Urothelium cell line (cell line): ENCODE data around the gene CD109.
"Not testable (repeated sequence)": the region's sequence is repeated elsewhere in the genome, so short reads cannot be mapped to it uniquely, and the experiment has no call there.

Experiments used
- DNase-seq: peaks from one replicate; pipeline ENCODE4 v3.0.0; 2011; ENCODE audit warnings: low spot score, mixed read lengths
- FAIRE-seq: peaks from 2 replicates; lab custom pipeline; 2011; peaks lifted over from hg19 to GRCh38; lab: Jason Lieb, UNC

The CD109 gene

DNA sequence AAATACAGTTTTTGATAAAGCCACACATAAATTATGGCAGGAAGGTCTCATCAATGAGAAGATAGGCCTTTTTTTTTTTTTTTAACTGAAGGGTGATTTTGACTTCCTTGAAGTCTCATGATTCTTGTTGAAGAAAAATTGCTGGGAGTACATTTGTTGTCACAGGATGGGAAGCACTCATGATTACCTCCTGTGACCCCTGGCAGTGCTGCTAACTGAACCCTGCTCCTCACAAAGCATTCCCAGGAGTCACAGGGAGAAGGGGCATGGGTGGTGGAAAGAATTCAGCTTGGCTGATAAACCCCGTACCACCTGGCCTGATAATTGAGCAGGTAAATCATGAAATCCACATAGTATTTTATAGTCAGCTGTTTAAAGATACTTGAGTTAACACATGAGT is 86.9 kb downstream of the CD109 start:
- no peak for DNase-seq

DNA sequence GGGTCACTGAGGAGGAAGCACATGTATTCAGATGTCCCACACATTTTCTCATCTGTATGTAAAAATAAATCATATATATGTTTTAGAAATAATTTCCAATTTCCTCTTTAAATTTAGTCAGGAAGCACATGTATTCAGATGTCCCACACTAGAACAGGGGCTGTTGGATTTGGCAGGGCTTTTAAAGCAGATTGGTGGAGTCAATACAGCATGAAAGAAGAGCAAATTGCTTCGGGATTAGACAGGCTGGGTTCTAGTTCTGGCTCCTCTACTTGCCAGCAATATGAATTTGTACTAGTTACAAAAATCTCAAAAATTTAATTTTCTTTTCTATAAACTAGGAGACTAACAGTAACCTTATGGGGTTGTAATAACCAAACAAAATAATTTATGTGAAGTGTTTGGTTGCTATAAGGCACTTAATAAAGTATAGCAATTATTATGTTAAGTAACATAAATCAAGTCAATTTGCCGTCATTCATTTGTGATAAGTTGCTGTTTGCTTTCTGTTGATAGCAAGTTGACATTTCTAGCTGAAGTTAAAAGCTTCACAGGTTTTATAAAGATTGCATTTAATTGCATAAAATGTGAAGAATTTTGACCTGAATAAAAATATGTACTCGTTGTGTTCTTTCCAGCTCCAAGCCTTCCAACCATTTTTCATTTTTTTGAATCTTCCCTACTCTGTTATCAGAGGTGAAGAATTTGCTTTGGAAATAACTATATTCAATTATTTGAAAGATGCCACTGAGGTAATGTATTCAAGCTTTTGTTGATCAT is 88.9 kb downstream of the CD109 start:
- no peak for DNase-seq
- FAIRE-seq: no peak

More for the DNA sequence above, 86.9 kb downstream of the CD109 start:
- no peak for FAIRE-seq

DNA sequence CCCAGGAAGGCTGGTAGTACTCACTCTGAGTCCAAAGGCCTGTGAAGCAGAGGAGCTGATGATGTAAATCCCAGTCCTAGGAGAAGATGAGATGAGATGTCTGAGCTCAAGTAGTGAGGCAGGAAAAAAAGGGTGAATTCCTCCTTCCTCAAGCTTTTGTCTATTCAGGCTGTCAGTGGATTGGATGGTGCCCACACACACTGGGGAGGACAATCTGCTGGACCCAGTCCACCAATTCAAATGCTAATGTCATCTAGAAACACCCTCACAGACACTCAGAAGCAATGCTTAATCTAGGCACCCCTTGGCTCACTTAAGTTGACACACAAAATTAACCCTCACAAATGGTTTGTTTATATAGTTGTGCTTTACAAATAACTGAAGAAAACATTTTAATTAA is 94.6 kb downstream of the CD109 start:
- no peak for FAIRE-seq
- DNase-seq: no peak

DNA sequence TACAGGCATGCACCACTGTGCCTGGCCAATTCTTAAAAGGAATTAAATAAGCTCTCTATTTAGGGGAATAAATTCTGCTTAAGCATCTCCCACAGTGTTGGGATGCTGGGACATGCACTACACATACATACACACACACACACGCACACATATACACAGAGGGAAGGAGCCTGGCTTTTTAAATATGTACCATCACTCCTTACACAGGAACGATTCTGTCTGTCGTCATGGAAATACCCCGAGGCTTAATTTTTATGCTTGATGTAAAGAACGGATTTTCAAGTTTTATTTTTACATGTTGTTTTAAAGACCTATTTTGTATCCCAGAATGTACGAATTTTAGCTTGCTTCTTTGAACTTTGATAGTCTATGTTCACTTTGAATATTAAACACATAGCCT is 95.3 kb downstream of the CD109 start:
- FAIRE-seq (no peak), DNase-seq (no peak)

DNA sequence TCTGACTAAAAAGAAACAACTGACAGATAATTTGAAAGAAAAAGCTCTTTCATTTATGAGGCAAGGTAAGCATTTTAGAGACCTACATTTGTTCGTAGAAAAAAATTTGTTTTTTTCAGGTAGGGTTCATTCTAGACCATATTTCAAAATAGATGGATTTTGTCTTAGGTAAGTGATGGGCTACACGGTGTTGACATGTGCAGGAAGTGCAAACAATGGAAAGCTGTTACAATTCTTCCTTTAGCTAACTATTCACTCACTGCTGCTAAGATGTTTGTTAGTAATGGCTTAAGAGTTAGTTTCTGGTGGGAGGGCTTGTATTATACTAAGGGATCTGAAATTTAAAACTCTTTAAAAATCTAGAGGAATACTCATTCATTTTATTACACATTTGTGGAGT is 96.7 kb downstream of the CD109 start:
- FAIRE-seq (no peak), DNase-seq (no peak)

DNA sequence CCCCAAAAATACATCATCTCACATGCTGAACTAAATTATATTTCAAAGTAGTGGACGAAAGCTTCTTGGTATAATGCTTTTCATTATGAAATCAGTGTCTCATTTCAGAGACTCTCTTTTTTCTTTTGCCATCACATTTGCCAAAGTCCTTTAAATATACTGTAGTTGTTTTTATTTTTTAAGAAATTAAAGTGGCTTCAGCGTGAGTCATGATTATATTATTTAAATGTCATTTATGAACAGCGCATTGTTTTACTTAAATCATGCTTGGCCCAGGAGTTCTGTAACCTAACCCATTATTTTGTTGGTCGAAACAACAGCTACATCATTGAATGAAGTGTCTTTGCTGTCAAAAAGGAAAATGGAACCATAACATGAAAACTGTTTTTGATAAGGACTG is 100.9 kb downstream of the CD109 start:
- FAIRE-seq (no peak), DNase-seq (no peak)

DNA sequence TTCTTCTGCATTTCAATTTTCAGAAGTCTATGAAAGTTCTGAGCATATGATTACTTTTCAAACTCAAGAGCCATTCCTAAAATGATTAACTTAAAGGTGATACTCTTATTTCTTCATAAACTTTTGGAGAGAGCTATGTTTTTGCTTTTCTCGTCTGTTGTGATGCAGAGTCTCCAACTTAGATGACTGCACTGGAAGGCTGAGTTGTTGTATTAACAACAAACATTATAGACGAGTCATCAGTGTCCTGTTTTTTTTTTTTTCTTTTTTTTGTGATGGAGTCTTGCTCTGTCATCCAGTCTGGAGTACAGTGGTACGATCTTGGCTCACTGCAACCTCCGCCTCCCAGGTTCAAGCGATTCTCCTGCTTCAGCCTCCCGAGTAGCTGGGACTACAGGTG is 101.9 kb downstream of the CD109 start:
- DNase-seq (no peak), FAIRE-seq (no peak)

DNA sequence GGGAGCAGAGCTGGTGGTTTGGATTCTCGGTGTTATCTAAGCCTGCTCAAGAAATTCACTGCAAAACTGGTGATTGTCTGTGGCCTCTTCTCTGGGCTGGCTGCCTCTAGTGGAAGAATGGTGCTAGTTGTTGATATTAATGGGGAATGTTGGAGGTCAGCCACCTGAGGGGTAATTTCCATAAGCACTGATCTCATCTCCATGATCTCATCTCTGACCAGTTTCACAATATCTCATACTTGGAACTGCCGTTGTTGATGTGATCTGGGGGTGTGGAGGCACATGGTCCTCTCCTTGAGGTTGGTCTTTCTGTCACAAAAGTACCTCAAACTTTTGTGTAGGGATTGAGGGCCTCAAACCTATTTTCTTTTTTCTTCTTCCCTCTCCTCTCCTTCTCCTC is 102.6 kb downstream of the CD109 start:
- peak; percentile 61 for DNase-seq
- no peak for FAIRE-seq

DNA sequence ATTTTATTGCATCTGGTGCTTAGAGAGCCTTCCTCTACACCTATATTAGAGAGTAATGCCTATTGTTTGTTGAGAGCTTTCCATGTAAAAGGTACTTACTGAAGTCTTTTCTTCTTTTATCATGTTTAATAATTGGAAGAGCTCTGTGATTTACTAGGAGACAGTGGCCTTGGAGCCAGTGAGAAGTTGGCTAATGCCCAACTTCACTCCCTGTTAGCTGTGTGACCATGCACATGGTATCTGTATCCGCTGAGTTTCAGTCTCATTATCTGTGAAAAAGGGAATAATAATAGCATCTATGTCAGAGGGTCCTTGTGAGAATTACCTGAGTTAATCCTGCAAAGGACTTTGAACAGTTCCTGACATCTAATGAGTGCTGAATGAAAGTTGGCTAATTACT is 105.0 kb downstream of the CD109 start:
- FAIRE-seq (no peak), DNase-seq (no peak)

DNA sequence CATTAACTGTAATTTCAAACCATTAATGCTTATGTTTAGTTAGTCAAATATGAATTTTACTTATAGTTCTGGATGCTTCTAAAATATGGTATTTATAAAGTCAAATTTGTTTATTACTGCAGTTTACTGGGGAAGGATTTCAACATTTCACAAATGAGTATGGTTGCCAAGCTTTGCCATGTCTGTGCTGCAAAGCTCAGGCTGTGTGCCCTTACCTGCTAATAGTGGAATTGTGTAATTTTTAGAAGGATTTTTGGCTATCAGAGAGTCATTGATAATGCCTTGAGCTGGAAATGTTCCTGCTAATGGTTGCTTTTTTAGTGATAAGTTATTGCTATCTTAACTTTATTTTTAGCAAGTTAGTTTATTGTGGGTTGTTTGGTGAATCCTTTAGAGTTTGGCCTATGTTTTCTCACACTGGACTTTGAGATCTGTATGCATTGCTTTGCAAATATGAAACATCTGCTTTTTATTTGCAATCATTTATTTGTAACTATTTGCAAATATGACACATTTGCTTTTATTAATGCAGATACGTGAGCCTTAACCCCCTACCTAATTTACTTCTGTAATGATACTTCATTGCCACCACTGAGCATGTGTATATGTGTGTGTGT is 105.8 kb downstream of the CD109 start:
- DNase-seq: no peak
- FAIRE-seq: no peak

DNA sequence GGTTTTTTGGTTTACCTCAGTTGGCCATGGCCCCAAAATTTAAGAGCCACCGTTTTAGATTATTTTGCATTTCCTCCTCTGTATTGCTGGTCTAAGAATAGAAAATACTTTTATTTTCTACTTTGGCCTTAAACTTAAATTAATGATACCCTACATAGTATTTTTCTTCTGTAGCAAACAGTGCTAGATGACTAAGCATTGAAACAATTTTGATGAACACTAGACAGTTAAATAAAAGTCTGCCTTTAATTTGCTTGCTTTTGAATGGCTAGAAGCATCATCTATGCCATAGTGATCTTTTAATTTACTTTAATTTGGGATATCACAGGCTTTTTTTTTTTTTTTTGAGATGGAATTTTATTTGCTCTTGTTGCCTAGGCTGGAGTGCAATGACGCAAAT is 106.4 kb downstream of the CD109 start:
- DNase-seq (no peak), FAIRE-seq (no peak)

DNA sequence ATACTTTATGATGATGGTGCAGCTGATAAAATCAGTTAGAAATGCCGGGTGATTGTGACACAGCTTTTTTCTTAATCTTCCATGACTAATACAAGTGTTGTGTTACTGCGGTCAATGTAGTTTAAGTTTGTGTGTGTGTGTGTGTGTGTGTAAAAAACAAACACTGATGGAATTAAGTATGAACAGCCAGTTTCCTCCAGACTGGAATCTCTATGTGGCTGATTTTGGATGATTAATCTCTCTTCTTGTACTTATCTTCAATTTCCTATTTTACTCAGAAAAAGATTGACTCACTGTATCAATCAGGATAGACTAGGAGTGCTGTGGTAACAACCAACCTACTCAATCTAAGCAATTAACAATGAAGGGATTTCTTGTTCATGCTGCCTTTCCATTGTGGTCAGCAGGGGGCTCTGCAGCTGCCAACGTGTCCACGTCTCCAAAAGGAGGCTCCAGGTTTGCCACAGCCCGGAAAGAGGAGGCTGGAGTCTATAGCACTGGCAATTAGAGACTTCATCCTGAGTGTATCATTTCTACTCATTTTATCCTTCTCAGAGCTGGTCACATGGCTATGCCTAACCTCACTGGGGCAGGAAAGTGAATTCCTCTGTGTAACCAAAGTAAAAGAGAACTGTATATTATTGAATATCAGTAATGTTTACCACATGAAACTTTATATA is 107.7 kb downstream of the CD109 start:
- peak; percentile 72 for DNase-seq
- no peak for FAIRE-seq

DNA sequence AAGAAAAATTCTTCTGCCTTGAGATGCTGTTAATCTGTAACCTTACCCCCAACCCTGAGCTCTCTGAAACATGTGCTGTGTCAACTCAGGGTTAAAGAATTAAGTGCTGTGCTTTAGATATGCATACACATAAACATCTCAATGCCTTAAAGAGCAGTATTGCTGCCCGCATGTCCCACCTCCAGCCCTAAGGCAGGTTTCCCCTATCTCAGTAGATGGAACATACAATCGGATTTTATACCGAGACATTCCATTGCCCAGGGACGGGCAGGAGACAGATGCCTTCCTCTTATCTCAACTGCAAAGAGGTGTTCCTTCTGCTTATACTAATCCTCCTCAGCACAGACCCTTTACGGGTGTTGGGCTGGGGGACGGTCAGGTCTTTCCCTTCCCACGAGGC is 109.2 kb downstream of the CD109 start:
- FAIRE-seq, DNase-seq: not testable (repeated sequence)

DNA sequence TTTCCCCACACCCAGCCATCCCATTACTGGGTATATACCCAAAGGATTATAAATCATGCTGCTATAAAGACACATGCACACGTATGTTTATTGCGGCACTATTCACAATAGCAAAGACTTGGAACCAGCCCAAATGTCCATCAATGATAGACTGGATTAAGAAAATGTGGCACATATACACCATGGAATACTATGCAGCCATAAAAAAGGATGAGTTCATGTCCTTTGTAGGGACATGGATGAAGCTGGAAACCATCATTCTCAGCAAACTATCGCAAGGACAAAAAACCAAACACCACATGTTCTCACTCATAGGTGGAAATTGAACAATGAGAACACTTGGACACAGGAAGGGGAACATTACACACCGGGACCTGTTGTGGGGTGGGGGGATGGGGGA is 110.0 kb downstream of the CD109 start:
- not testable (repeated sequence) for FAIRE-seq, DNase-seq

DNA sequence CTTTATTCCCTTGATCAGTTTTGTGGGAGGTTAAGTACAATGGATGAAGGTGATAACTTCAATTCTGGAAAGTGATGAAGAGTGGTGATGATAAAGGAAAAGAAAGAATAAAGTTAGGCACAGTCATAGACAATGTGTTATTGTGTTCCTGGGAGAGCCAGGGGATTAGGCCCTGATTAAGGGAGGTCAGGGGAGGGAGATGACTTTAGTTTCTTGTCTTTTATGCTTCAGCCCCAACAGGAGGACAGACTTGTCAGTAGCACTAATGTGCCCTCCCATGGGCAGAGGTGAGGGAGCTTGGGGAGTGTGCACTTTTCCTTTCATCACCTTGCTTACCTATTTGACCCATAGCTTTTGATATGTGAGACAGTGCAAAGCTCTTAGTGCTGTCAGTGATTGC is 115.7 kb downstream of the CD109 start:
- FAIRE-seq: no peak
- DNase-seq: no peak

DNA sequence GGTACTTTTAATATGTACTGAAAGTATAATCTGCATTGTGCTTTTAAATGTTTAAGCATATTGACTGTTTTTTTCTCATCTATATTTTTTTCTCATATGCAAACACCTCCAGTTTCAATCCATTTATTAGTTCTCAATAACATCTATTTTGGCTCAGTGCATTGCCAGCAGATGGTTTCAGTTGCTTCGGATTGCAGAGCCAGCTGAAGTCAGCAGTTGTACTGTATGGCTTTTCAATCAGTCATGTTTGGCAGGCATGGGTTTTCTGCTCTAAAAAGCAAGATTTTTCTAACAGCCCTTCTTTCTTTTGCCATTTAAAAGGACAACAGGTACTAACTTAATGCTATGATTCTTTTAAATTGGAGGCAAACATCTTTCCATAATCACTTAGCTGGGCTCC is 121.2 kb downstream of the CD109 start:
- DNase-seq (no peak), FAIRE-seq (no peak)

DNA sequence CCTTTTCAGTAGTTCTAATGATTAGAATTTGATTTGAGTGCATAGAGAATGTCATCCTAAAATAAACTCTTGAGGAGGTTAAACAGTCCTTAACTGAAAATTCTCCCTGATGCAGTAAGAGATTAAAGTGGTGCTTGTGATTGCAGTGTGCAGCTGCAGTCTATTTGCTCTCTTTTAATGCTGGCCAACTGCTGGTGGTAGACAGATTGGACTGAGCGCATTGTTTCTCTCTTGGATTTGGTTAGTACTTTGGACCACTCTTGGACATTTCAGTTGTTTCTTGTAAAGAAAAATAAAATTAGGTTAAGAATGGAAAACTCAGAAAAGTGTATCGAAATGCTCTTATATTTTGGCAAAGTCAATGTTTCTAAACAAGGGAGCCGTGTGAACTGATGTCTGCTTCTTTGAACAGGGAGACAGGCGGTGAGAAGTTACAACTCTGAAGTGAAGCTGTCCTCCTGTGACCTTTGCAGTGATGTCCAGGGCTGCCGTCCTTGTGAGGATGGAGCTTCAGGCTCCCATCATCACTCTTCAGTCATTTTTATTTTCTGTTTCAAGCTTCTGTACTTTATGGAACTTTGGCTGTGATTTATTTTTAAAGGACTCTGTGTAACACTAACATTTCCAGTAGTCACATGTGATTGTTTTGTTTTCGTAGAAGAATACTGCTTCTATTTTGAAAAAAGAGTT is 127.2 kb downstream of the CD109 start:
- no peak for DNase-seq
- FAIRE-seq: no peak

DNA sequence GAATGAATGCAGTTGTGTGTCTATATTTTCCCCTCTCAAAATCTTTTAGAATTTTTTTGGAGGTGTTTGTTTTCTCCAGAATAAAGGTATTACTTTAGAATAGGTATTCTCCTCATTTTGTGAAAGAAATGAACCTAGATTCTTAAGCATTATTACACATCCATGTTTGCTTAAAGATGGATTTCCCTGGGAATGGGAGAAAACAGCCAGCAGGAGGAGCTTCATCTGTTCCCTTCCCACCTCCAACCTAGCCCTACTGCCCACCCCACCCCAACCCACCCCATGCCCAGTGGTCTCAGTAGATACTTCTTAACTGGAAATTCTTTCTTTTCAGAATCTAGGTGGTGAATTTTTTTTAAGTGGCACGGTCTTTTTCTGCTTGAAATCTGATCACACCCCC is 127.8 kb downstream of the CD109 start:
- FAIRE-seq (no peak), DNase-seq (no peak)

DNA sequence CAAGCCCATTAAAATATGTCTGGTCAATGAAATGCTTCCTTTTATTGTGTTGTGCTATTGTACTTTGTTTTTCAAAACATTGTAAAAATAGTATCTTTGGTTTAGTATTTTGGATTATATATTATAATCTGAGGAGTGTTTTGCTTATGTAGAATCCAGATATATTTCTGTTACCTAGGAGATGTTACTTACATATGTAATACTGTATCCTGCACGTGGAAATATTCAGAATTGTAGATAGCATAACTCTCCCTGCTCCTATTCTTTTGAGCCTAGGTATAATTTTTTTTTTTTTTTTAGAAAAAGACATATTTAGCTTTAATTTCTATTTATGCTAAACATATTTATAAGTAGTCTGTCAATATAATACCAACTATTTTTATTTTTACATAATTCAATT is 130.6 kb downstream of the CD109 start:
- DNase-seq: no peak
- no peak for FAIRE-seq

DNA sequence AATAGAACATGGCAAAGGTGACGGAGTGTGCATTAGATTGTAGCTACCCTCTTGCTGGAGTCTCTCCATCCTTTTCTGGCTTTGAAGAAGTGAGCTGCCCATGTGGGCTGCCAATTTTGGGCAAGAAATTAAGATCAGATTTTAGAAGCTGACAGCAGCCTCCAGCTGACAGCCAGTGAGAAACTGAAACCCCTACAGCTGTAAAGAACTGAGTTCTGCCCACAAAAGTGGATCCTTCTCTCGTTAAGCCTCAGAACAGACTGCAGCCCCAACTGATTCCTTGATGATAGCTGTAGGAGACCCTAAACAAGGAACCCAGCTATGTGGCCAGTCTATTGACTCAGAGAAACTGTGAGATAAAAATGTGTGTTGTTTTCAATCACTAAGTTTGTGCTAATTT is 134.1 kb downstream of the CD109 start:
- DNase-seq (no peak), FAIRE-seq (no peak)

DNA sequence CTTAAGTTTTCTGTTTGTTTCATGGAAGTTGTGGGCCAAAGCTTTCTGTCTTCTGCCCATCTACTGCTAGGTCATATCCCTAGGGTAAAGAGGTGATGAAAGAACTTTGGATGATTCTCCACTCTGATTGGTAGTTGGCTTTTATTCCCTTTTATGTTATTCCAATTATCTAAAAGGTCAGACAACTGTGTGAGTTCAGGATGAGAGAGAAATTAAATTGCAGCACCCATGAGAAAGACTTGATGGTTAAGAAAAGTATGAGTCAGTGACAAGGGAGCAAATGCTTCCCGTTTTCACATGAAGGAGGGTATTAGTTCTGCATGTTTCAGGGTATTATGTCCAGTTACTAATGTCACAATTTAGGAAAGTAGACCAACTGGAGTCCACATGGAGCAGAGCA is 136.3 kb downstream of the CD109 start:
- no peak for FAIRE-seq
- DNase-seq: no peak

DNA sequence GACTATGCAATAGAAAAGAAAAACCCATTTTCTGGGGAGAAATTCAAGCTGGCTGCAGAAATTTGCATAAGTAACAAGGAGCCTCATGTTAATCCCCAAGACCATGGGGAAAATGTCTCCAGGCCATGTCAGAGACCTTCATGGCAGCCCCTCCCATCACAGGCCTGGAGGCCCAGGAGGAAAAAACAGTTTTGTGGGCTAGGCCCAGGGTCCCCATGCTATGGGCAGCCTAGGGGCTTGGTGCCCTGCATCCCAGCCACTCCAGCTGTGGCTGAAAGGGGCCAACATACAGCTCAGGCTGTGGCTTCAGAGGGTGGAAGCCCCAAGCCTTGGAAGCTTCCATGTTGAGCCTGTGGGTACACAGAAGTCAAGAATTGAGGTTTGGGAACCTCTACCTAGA is 148.7 kb downstream of the CD109 start:
- not testable (repeated sequence) for FAIRE-seq, DNase-seq
